GM21786 (cell line): ENCODE data around the gene ASAP3.

Source experiments
- ATAC-seq: cut with Tn5 transposase; IDR thresholded peaks from one replicate; pipeline ENCODE4 v1.9.1; 2021; ENCODE audit not compliant: unreplicated experiment

Gene ASAP3

DNA sequence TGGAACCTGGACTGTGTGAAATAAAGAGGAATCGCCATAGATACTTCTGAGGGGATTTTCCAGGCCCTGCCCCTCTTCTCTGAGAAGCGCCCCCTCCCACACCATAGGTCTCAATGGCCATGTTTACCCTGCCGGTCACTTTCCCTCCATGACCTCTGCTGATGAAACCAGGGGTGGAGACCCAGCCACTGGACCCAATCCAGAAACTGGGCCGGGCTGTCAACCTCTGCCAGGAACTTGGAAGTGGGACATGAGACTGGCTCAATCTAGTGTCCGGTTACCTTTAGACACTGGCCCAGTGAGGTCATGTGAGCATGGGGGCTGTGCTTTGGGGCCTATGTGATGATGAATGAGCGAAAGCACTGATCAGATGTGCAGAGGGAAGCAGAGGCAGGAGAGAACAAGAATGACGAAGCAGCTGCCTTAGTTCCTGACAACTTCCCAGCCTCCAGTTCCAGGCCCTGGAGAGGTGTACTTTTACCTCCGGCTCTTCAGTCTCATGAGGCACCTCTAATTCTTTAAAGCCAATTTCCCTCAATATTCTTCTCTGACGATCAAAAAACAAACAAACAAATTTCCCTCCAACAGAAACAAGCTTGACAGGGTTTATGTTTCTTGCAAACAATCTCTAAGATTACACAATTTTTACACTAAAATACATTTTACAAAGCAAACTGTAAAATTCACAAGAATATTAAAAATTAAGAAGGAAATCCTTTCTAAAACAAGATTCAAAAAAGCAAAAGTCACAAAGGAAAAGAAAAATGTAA is 4.9 kb downstream of the ASAP3 start:
- ATAC-seq, result no peak

GRCh38 chr1:23477359-23478144 is 6.4 kb downstream of the ASAP3 start:
- ATAC-seq, result no peak

DNA sequence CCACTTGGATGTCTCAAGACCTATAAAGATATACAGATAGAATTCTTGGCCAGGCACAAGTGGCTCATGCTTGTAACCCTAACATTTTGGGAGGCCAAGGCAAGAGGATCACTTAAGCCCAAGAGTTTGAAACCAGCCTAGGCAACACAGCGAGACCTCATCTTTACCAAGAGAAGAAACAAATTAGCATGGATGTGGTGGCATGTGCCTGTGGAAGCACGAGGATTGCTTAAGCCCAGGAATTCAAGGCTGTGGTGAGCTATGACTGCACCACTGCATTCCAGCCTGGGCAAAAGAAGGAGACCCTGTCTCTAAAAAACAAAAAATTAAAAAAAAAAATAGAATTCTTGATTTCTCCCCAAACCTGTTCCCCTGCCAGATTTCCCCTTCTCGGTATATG is 8.3 kb downstream of the ASAP3 start:
- ATAC-seq, result no peak

- ATAC-seq, result no peak
Measured at GRCh38 chr1:23475134-23475628, 8.8 kb downstream of the ASAP3 start.

DNA sequence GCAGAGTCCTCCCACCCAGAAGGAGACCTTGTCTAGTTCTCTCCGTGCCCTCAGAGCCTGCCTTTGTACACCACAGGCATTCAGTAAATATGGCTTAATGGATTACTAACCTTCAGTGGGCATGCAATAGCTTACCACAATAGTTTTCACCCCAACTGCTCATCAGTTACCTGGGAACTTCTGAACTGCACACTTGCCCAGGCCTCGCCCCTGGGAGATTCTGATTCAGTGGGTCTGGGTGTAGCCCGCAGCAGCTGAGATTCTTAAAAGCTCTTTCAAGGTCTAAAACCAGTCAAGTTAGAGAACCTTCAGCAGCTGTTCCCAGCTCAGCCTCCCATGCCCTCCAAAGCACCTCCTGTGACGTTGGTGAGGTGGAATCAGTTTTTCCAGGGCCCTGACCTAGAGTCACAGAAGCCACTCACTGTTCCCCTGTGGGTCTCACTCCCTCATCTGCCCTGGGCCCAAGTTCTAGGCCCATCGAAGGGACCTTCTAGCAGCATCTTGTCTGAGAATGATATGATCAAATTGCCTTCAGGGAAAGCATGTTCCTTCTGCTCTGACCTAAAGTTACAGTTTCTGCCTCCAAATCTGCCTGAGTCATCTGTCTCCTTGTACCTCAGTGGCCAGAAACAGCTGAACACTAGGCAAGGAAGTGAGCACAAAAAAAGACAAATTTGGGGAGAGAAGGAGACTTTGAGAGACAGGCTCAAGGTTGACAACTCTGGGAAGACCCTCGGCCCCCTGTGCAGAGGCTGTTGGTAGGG is 10.8 kb downstream of the ASAP3 start:
- no peak for ATAC-seq

GRCh38 chr1:23472351-23473036 is 11.5 kb downstream of the ASAP3 start:
- no peak for ATAC-seq

DNA sequence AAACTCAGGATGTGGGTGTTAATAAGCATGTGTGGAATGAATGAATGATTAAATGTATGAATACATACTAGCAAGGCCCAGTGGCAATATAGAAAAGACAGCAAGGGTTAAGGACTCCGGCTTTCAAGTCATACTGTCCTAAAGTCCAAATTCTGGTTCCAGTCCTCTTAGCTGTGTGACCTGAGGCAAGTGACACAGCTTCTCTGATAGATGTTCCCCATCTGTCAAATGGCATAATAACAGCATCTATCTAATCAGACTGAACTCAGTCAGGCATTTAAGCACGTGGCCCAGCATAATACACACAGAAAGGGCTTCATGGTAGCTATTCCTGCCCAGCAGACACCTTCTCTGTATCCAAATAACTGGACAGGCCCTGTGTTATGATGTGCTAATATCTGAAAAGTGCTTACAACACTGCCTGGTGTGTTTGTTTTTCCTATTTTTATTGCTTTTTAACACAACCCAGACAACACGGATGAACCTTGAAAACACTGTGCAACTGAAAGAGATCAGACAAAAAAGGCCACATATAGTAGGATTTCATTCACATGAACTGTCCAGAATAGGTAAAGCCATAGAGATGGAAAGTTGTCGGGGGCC is 12.4 kb downstream of the ASAP3 start:
- ATAC-seq, result no peak

GRCh38 chr1:23470282-23471070 is 13.5 kb downstream of the ASAP3 start:
- ATAC-seq, result no peak

- no peak for ATAC-seq
Measured at GRCh38 chr1:23469372-23469982, 14.5 kb downstream of the ASAP3 start.

- no peak for ATAC-seq
Measured at GRCh38 chr1:23466423-23466989, 17.5 kb downstream of the ASAP3 start.

GRCh38 chr1:23463286-23463685 is 20.7 kb downstream of the ASAP3 start:
- ATAC-seq, result no peak

- no peak for ATAC-seq
Measured at GRCh38 chr1:23462766-23463165, 21.2 kb downstream of the ASAP3 start.

- no peak for ATAC-seq
Measured at GRCh38 chr1:23461050-23461449, 22.9 kb downstream of the ASAP3 start.

DNA sequence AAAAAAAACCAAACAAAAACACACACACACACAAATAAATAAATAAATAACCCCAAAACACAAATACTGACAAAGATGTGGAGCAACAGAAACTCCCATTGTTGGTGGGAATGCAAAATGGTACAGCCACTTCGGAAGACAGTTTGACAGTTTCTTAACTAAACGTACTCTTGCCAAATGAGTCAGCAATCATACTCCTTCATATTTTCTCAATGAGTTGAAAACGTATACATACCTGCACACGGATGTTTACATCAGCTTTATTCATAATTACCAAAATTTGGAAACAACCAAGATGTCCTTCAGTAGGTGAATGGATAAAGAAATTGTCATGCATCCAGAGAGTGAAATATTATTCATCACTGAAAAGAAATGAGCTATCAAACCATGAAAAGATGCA is 23.5 kb downstream of the ASAP3 start:
- ATAC-seq, result no peak

GRCh38 chr1:23459338-23459757 is 24.6 kb downstream of the ASAP3 start:
- no peak for ATAC-seq

DNA sequence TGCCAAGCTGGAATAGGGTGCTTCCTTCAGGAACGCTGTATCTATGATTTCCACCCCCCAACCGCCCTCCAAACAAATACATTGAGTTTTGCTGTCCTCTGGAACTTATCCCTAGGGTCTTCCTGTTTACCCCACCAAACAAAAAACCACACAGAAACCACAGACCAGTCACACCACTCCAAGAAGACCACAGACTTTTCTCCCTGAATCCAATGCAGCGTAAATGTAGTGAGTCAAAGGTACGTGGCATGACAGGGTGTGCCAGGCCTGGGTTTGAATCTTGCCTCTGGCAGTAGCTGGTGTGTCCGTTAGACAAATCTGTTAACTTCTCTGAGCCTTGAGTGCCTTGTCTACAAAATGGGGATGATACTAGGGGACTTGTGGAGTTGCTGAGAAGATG is 27.8 kb downstream of the ASAP3 start:
- ATAC-seq, result no peak

GRCh38 chr1:23453455-23454000 is 30.5 kb downstream of the ASAP3 start:
- ATAC-seq, result no peak

DNA sequence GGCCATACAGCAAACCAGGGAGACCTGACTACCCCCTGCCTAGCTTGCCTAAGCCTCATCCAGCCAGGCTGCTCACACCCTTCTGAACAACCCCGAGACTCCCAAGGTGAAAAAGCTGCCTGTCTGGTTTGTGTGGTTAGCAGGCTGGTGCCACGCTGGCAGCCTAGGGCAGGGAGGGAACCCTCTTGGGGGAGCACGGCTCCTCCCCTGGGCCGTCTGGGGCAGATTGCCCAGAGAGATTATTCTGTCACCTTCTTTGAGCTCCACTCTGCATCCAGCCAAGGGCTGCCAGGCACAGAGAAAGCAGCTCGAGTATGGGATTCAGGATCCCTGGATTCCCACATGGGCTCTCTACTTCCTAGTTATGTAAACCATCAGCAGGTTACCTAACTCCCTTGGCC is 32.0 kb downstream of the ASAP3 start:
- ATAC-seq, result no peak

GRCh38 chr1:23451441-23451840 is 32.5 kb downstream of the ASAP3 start:
- ATAC-seq, result no peak
